Measurements from ENCODE around the gene TMEM135.

- TF ChIP-seq CTCF (IDR thresholded peaks at IDR 0.05) (peak; percentile 18; the same call in 1 of the 2 replicates), POLR2AphosphoS5 (IDR thresholded peaks at IDR 0.05; ENCODE audit: low read depth, low read length) (no peak), SIN3A (IDR thresholded peaks at IDR 0.05; ENCODE audit: borderline replicate concordance, insufficient read depth, low read depth, low read length) (no peak)
Measured at GRCh38 chr11:87281496-87281895, 243.8 kb downstream of the TMEM135 start.
